Kidney (tissue), 14 donors: ENCODE results near the gene UNC13B. TPM values are rescaled to one million over a fixed set of nuclear protein-coding genes. Genes with fewer than 3 reads are reported as not detected.

Experiments used
- DNase-seq, 5 donors: peaks; one replicate each; pipeline ENCODE4 v3.0.0-alpha.2; 2013 to 2020
- FAIRE-seq: peaks from 2 replicates; lab custom pipeline; 2012; peaks lifted over from hg19 to GRCh38; lab: Jason Lieb, UNC
- H3K27ac ChIP-seq, 2 donors: one replicate each; pipeline ENCODE4 v1.7.0; 2013; ENCODE audit warnings: low read depth in 2 of 2, low read length in 2 of 2, inconsistent platforms in 1 of 2
- H3K27me3 ChIP-seq: one replicate; pipeline ENCODE4 v1.7.1; 2013; ENCODE audit warnings: low read length, inconsistent platforms; ENCODE audit not compliant: control insufficient read depth, insufficient read depth
- H3K36me3 ChIP-seq, 3 donors: one replicate each; pipeline versions ENCODE4 v1.7.0 to v1.7.1; 2013; ENCODE audit warnings: low read length in 3 of 3, control low read depth in 1 of 3, inconsistent platforms in 1 of 3; ENCODE audit not compliant: insufficient read depth in 3 of 3, control insufficient read depth in 2 of 3
- H3K4me1 ChIP-seq, 3 donors: one replicate each; pipeline versions ENCODE4 v1.7.0 to v1.7.1; 2013; ENCODE audit warnings: low read length in 3 of 3, inconsistent platforms in 1 of 3, low read depth in 1 of 3; ENCODE audit not compliant: control insufficient read depth in 2 of 3, insufficient read depth in 2 of 3
- H3K4me3 ChIP-seq, 3 donors: one replicate each; pipeline versions ENCODE4 v1.7.0 to v1.8.1; 2013; ENCODE audit warnings: low read length in 3 of 3, control low read depth in 1 of 3, inconsistent platforms in 1 of 3
- H3K9ac ChIP-seq, 3 donors: one replicate each; pipeline versions ENCODE4 v1.7.0 to v1.7.1; 2013; ENCODE audit warnings: low read length in 3 of 3, control low read depth in 1 of 3, inconsistent platforms in 1 of 3
- H3K9me3 ChIP-seq, 3 donors: one replicate each; pipeline versions ENCODE4 v1.7.0 to v1.7.1; 2013; ENCODE audit warnings: low read length in 3 of 3, control low read depth in 1 of 3, inconsistent platforms in 1 of 3; ENCODE audit not compliant: control insufficient read depth in 2 of 3, insufficient read depth in 1 of 3
- CTCF ChIP-seq: IDR thresholded peaks from 3 replicates; pipeline ENCODE4 v1.5.1; 2012; ENCODE audit warnings: mild to moderate bottlenecking, moderate library complexity, borderline replicate concordance; ENCODE audit not compliant: insufficient read depth; ENCODE audit errors: extremely low read depth
- intact Hi-C: fragments of 100-400 bp; cut with DNase I; formaldehyde crosslinking; loops from one replicate; pipeline ENCODE4 v1.11.1; 2022
- polyA plus RNA-seq: library from polyadenylated mRNA; stranded (reverse); fragments of 350-450 nt; fragmentation: Illumina TruSeq; extraction: RNeasy Lipid Tissue Mini Kit (QIAGEN cat#74804); gene quantifications from one replicate; pipeline ENCODE4 v1.2.3, GENCODE V29; 2014; ENCODE audit warnings: low read depth, low replicate concordance; ENCODE audit not compliant: insufficient read depth
- total RNA-seq: library from RNA; stranded (reverse); fragmentation: NEBNext Ultra II Directional; extraction: Animal tissue kit (Norgen Biotek cat#: 25700); gene quantifications from one replicate; pipeline ENCODE4 v1.2.1, GENCODE V29; 2021
- donor health status: control.
- donor health status: control.
- donor health status: control.
- donor health status: control.
- donor health status: control.
- donor health status: DM: yes; HTN: yes; CAD: no.
- donor health status: Normal renal cell carcinoma (clear cell type).

Gene UNC13B
- total and polyA plus RNA-seq, 2 donors from 2014 or later, result 20.8 to 43.6 TPM

GRCh38 chr9:35229779-35230143 is 68.0 kb downstream of the UNC13B start:
- Histone ChIP-seq H3K4me3 (no peak overlapping the region), H3K27me3 (no peaks in the 10 kb centered on the region), H3K9ac (no peak overlapping the region), H3K4me1 (peaks cover 0 to 14% (median 4%) of the 10 kb centered on the region in 3 donors), H3K9me3 (no peaks in the 10 kb centered on the region), H3K27ac (no peak overlapping the region), H3K36me3 (no peaks in the 10 kb centered on the region)
- FAIRE-seq, result no peak
- no peak for DNase-seq
- no peak for TF ChIP-seq CTCF
- intact Hi-C loops, result no loop called here

- Histone ChIP-seq H3K27ac (no peak overlapping the region), H3K4me1 (peaks cover 0 to 21% (median 0%) of the 10 kb centered on the region in 3 donors), H3K4me3 (no peak overlapping the region), H3K27me3 (no peaks in the 10 kb centered on the region), H3K9me3 (no peaks in the 10 kb centered on the region), H3K9ac (no peak overlapping the region), H3K36me3 (no peaks in the 10 kb centered on the region)
- no peak for TF ChIP-seq CTCF
- FAIRE-seq (no peak), DNase-seq (peak in 1 of 5 donors; percentile 12)
- intact Hi-C loops, result no loop called here
These were observed 71.2 kb downstream of the UNC13B start for GRCh38 chr9:35232867-35233544.

GRCh38 chr9:35236692-35237091 is 74.9 kb downstream of the UNC13B start:
- no peak for FAIRE-seq
- no peak for DNase-seq
- no peak overlapping the region for H3K27ac ChIP-seq
- H3K27me3 ChIP-seq, result no peaks in the 10 kb centered on the region
- no peaks in the 10 kb centered on the region for H3K36me3 ChIP-seq
- intact Hi-C loops, result no loop called here
- H3K9me3 ChIP-seq, result no peaks in the 10 kb centered on the region
- H3K9ac ChIP-seq, result no peak overlapping the region
- peaks cover 0 to 15% (median 0%) of the 10 kb centered on the region in 3 donors for H3K4me1 ChIP-seq
- H3K4me3 ChIP-seq, result no peak overlapping the region
- no peak for TF ChIP-seq CTCF
